GM18951 (cell line): Measurements from ENCODE around the gene XAGE1A.
"Not testable (repeated sequence)": the region's sequence is repeated elsewhere in the genome, so short reads cannot be mapped to it uniquely, and the experiment has no call there.

ENCODE experiments used
- POLR2A ChIP-seq: IDR thresholded peaks from 4 replicates; pipeline ENCODE4 v1.6.1; 2011; ENCODE audit warnings: mild to moderate bottlenecking; ENCODE audit not compliant: insufficient read length, insufficient read depth; ENCODE audit errors: extremely low read depth
- in situ Hi-C: fragments of 300-500 bp; cut with MboI; formaldehyde crosslinking; loops from one replicate; pipeline ENCODE4 v1.12.0; 2022; ENCODE audit warnings: low sequenced_read_pairs, mixed read lengths, inconsistent platforms; ENCODE audit not compliant: unreplicated experiment

Gene XAGE1A, protein sequence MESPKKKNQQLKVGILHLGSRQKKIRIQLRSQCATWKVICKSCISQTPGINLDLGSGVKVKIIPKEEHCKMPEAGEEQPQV

DNA sequence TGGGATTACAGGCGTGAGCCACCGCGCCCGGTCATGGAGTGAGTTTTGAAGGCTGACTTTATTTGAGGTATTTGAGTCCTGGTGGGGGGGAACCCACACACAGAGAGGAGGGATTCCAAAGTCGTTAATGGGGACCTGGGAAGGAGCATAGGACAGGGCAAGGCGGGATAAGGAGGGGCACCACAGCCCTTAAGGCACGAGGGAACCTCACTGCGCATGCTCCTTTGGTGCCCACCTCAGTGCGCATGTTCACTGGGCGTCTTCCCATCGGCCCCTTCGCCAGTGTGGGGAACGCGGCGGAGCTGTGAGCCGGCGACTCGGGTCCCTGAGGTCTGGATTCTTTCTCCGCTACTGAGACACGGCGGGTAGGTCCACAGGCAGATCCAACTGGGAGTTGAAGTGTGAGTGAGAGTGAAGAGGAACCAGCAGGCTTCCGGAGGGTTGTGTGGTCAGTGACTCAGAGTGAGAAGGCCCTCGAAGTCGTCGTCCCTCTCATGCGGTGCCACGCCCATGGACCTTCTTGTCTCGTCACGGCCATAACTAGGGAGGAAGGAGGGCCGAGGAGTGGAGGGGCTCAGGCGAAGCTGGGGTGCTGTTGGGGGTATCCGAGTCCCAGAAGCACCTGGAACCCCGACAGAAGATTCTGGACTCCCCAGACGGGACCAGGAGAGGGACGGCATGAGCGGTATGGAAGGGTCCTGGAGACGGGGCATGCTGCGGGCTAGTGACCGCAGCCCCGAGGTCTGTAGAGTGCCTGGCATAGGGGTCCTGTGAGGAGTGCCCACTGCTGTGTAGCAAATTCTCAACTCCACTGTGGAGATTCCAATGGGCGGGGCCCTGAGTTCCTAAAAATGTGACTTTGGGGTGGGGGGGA, at the start of gene XAGE1A:
TSS of gene XAGE1A (plus strand) at position 264 of the 874 bp plus-strand sequence. CDS start 1,554 bp downstream, outside the sequence.
- in situ Hi-C loops = not testable (repeated sequence)

DNA sequence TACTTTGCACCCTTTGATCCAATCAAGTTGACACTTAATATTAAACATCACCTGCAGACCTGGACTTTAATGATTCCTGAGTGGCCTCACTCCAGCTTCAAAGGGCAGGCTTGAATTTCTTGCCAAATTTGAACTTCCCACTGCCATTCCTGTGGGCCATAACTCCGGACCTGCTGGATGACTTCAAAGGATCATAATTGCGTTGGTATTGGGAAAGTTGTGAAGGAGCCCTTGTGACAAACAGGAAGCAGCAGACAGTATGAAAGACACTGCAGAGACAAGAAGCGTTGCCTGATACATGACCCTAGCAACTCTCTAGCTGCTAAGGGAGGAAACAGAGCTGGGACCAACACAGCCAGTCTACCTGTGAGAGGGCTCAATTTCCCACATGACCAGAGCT, 43.6 kb upstream of the XAGE1A start:
- in situ Hi-C loops = not testable (repeated sequence)

DNA sequence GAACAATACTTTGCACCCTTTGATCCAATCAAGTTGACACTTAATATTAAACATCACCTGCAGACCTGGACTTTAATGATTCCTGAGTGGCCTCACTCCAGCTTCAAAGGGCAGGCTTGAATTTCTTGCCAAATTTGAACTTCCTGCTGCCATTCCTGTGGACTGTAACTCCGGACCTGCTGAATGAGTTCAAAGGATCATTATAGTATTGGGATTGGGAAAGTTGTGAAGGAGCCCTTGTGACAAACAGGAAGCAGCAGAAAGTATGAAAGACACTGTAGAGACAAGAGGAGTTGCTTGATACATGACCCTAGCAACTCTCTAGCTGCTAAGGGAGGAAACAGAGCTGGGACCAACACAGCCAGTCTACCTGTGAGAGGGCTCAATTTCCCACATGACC, 24.3 kb upstream of the XAGE1A start:
- in situ Hi-C loops = not testable (repeated sequence)

- in situ Hi-C loops = not testable (repeated sequence)
These were observed 788 bp downstream of the XAGE1A start for GRCh38 chrX:52496419-52496772.

- in situ Hi-C loops = not testable (repeated sequence)
These were observed 5.8 kb downstream of the XAGE1A start for GRCh38 chrX:52501362-52501761.

- TF ChIP-seq POLR2A = no peak
- in situ Hi-C loops = no loop called here
These were observed 8.9 kb downstream of the XAGE1A start for GRCh38 chrX:52504551-52504950.

- in situ Hi-C loops = no loop called here
- no peak for TF ChIP-seq POLR2A
These were observed 11.7 kb downstream of the XAGE1A start for GRCh38 chrX:52507331-52507730.

DNA sequence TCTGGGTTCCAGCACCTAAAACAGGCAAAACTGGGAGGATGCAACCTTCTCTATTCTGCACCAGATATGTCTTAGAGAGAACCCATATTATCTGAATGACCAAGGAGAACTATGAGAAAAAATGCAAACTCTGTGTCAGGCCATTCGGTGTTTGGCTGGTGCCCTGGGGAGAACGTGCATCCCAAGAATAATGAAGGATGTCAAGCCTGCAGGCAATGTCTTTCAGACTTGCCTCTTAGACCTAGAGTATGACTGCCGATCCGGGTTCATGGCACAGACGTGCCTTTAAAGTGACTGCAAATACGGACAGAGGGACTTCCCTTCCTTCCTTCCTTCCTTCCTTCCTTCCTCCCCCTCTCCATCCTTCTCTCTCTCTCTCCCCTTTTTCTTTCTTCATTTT, 14.3 kb downstream of the XAGE1A start:
- no peak for TF ChIP-seq POLR2A
- in situ Hi-C loops = no loop called here

GRCh38 chrX:52511126-52511525, 15.5 kb downstream of the XAGE1A start:
- in situ Hi-C loops = not testable (repeated sequence)

- in situ Hi-C loops = not testable (repeated sequence)
These were observed 20.7 kb downstream of the XAGE1A start for GRCh38 chrX:52516110-52516986.

GRCh38 chrX:52516987-52517325, 21.3 kb downstream of the XAGE1A start, which contains the start of gene XAGE1B:
TSS of gene XAGE1B (minus strand) at chrX:52517063. CDS start at chrX:52515527, 1,536 bp downstream.
- in situ Hi-C loops = not testable (repeated sequence)

DNA sequence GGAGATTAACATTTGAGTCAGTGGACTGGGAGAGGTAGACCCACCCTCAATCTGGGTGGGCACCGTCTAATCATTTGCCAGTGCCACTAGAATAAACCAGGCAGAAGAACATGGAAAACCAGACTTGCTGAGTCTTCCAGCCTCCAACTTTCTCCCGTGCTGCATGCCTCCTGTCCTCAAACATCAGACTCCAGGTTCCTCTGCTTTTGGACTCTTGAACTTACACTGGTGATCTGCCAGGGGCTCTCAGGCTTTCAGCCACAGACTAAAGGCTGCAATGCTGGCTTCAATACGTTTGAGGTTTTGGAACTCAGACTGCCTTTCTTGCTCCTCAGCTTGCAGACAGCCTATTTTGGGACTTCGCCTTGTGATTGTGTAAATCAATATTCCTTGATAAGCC, 45.4 kb downstream of the XAGE1A start:
- in situ Hi-C loops = not testable (repeated sequence)

GRCh38 chrX:52542311-52542710, 46.7 kb downstream of the XAGE1A start:
- no peak for TF ChIP-seq POLR2A
- in situ Hi-C loops = no loop called here

DNA sequence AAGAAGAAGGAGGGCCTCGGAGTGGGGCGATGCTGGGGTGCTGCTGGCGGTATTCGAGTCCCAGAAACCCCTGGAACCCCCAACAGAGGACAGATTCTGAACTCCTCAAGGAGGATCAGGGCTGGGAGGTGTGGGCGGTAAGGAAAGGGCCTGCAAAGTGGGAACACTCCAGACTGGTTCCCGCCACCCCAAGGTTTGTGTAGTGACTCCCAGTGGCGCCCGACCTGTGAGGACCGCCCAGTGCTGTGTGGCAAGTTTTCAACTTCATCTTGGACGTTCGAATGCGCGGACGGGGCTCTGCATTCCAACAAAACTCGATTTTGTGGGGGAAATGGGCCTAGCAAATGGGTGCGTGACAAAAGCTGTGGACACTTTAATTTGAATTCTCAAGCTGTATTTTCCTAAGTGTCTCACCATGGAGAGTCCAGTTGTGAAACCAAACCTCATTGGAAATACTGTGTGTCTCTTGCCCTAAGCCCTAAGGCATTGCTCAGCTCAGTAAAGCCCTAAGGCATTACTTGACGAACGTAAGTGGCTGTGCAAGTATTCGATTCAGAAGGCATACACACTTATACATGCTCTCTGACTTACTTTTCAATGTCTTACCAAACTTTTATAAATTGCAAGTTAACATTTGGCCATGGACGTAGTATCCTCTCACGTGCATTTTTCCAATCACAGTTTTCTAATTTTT, 48.7 kb downstream of the XAGE1A start:
- no peak for TF ChIP-seq POLR2A
- in situ Hi-C loops = no loop called here

DNA sequence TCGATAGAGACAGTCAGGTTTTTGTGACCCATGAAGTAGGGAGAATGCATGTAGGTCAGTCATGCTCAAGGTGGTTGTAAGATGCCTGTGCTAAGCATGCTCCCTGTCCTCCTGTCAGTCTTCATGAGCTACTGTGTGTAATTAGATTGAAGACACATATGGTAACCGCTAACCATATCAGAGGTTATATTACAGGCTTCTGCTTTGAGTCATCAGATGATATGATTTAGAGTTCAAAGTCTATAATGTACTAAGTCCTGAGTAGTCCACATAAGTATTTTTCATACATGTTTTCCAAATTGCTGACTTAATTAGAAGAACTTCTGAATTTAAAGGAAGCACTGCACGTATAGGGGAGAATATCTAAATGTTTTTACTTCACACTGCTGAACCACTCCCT, 53.2 kb downstream of the XAGE1A start:
- in situ Hi-C loops = not testable (repeated sequence)
